ENCODE results near the gene ARHGAP24. TPM values are rescaled to one million over a fixed set of nuclear protein-coding genes. Genes with fewer than 3 reads are reported as not detected.

The ARHGAP24 gene
- total and polyA plus RNA-seq, 2 of the 13 experiments (the other 11 are each of a cell fraction or from before 2014, with no cell fraction given): 0.07 to 0.55 TPM

DNA sequence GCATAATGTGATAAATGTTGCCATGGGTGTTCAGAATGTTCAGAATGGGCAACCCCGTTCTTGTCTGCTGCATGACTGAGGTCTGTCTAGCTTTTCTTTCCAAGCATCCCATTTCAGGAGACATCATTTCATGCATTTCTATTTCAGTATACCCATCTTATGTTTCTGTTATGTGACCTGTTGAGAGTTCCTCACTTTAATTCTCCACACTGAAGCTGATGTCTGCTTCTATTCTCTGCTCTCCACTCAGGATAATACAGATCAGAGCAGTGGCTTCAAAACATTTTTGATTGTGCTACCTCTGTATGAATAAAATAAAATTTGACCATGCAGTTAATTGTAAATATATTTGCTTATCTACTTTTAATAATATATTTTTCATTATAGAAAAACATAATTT lies 398.6 kb downstream of the ARHGAP24 start:
- ChIA-PET POLR2A (no interaction called here), CTCF (ENCODE audit: low intra/inter-chr PET ratio, low total read pairs) (no interaction called here)
- BruUV-seq (replicated peaks): no TSS peak
- no peak overlapping the region for H3K4me3 ChIP-seq (replicated peaks in 1 of 3; ENCODE audit: insufficient read depth in 1 of 3, low read depth in 2 of 3, low read length in 3 of 3)
- TF ChIP-seq JUN (CRISPR knock-in tag; IDR thresholded peaks at IDR 0.05): no peak
- TF ChIP-seq, protein P1, sequence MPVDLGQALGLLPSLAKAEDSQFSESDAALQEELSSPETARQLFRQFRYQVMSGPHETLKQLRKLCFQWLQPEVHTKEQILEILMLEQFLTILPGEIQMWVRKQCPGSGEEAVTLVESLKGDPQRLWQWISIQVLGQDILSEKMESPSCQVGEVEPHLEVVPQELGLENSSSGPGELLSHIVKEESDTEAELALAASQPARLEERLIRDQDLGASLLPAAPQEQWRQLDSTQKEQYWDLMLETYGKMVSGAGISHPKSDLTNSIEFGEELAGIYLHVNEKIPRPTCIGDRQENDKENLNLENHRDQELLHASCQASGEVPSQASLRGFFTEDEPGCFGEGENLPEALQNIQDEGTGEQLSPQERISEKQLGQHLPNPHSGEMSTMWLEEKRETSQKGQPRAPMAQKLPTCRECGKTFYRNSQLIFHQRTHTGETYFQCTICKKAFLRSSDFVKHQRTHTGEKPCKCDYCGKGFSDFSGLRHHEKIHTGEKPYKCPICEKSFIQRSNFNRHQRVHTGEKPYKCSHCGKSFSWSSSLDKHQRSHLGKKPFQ (CRISPR knock-in tag; IDR thresholded peaks at IDR 0.05; ENCODE audit: insufficient replicate concordance): no peak
- TF ChIP-seq, protein P2, sequence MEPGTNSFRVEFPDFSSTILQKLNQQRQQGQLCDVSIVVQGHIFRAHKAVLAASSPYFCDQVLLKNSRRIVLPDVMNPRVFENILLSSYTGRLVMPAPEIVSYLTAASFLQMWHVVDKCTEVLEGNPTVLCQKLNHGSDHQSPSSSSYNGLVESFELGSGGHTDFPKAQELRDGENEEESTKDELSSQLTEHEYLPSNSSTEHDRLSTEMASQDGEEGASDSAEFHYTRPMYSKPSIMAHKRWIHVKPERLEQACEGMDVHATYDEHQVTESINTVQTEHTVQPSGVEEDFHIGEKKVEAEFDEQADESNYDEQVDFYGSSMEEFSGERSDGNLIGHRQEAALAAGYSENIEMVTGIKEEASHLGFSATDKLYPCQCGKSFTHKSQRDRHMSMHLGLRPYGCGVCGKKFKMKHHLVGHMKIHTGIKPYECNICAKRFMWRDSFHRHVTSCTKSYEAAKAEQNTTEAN (CRISPR knock-in tag; conservative IDR thresholded peaks at IDR 0.05): no peak
- TF ChIP-seq ZNF563 (CRISPR knock-in tag; IDR thresholded peaks at IDR 0.05): no peak
- no peak for TF ChIP-seq SMARCC2 (IDR thresholded peaks at IDR 0.05)
- no peak for TF ChIP-seq ZNF747 (CRISPR knock-in tag; IDR thresholded peaks at IDR 0.05; ENCODE audit: borderline replicate concordance)
- no peak for TF ChIP-seq ZKSCAN1 (IDR thresholded peaks at IDR 0.05; ENCODE audit: low read length)
- TF ChIP-seq, protein P3, sequence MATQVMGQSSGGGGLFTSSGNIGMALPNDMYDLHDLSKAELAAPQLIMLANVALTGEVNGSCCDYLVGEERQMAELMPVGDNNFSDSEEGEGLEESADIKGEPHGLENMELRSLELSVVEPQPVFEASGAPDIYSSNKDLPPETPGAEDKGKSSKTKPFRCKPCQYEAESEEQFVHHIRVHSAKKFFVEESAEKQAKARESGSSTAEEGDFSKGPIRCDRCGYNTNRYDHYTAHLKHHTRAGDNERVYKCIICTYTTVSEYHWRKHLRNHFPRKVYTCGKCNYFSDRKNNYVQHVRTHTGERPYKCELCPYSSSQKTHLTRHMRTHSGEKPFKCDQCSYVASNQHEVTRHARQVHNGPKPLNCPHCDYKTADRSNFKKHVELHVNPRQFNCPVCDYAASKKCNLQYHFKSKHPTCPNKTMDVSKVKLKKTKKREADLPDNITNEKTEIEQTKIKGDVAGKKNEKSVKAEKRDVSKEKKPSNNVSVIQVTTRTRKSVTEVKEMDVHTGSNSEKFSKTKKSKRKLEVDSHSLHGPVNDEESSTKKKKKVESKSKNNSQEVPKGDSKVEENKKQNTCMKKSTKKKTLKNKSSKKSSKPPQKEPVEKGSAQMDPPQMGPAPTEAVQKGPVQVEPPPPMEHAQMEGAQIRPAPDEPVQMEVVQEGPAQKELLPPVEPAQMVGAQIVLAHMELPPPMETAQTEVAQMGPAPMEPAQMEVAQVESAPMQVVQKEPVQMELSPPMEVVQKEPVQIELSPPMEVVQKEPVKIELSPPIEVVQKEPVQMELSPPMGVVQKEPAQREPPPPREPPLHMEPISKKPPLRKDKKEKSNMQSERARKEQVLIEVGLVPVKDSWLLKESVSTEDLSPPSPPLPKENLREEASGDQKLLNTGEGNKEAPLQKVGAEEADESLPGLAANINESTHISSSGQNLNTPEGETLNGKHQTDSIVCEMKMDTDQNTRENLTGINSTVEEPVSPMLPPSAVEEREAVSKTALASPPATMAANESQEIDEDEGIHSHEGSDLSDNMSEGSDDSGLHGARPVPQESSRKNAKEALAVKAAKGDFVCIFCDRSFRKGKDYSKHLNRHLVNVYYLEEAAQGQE (IDR thresholded peaks at IDR 0.05; ENCODE audit: borderline replicate concordance in 1 of 2, low read depth in 1 of 2, low read length in 2 of 2): no peak
- no peak for TF ChIP-seq GFI1 (CRISPR knock-in tag; IDR thresholded peaks at IDR 0.05; ENCODE audit: borderline replicate concordance)
- no peak for TF ChIP-seq SMC3 (IDR thresholded peaks at IDR 0.05; ENCODE audit: low read length)
- no peak for TF ChIP-seq ZSCAN21 (CRISPR knock-in tag; IDR thresholded peaks at IDR 0.05; ENCODE audit: borderline replicate concordance)
- TF ChIP-seq, protein P4, sequence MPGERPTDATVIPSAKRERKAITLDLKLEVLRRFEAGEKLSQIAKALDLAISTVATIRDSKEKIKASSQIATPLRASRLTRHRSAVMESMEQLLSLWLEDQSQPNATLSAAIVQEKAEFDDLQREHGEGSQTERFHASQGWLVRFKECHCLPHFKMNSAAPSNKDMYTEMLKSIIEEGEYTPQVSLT (CRISPR knock-in tag; IDR thresholded peaks at IDR 0.05; ENCODE audit: borderline replicate concordance, low read depth): no peak
- TF ChIP-seq, protein P5, sequence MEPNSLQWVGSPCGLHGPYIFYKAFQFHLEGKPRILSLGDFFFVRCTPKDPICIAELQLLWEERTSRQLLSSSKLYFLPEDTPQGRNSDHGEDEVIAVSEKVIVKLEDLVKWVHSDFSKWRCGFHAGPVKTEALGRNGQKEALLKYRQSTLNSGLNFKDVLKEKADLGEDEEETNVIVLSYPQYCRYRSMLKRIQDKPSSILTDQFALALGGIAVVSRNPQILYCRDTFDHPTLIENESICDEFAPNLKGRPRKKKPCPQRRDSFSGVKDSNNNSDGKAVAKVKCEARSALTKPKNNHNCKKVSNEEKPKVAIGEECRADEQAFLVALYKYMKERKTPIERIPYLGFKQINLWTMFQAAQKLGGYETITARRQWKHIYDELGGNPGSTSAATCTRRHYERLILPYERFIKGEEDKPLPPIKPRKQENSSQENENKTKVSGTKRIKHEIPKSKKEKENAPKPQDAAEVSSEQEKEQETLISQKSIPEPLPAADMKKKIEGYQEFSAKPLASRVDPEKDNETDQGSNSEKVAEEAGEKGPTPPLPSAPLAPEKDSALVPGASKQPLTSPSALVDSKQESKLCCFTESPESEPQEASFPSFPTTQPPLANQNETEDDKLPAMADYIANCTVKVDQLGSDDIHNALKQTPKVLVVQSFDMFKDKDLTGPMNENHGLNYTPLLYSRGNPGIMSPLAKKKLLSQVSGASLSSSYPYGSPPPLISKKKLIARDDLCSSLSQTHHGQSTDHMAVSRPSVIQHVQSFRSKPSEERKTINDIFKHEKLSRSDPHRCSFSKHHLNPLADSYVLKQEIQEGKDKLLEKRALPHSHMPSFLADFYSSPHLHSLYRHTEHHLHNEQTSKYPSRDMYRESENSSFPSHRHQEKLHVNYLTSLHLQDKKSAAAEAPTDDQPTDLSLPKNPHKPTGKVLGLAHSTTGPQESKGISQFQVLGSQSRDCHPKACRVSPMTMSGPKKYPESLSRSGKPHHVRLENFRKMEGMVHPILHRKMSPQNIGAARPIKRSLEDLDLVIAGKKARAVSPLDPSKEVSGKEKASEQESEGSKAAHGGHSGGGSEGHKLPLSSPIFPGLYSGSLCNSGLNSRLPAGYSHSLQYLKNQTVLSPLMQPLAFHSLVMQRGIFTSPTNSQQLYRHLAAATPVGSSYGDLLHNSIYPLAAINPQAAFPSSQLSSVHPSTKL (CRISPR knock-in tag; IDR thresholded peaks at IDR 0.05): no peak
- H3K27me3 ChIP-seq (ENCODE audit: control insufficient read depth in 1 of 2, insufficient read depth in 2 of 2, low read length in 2 of 2): no peaks in the 10 kb centered on the region
- ATAC-seq (no peak), FAIRE-seq (no peak), DNase-seq (ENCODE audit: low spot score) (no peak)
- no peaks in the 10 kb centered on the region for H3K9me3 ChIP-seq (ENCODE audit: low read length)
- H3K9ac ChIP-seq (ENCODE audit: insufficient read depth, low read depth, low read length): no peak overlapping the region
- H3K79me2 ChIP-seq (ENCODE audit: insufficient read depth, low read length): no peaks in the 10 kb centered on the region
- H2AFZ ChIP-seq (ENCODE audit: low read length): no peak overlapping the region
- no peaks in the 10 kb centered on the region for H3K36me3 ChIP-seq (replicated peaks in 1 of 2; ENCODE audit: control insufficient read depth in 1 of 2, insufficient read depth in 2 of 2, low read length in 2 of 2)
- WGBS (ENCODE audit: low lambda C conversion rate): 69% methylated on average over 1 of the region's 1 CpG
- no peak overlapping the region for H3K27ac ChIP-seq (ENCODE audit: extremely low read length, insufficient read depth, low read length)
- in situ Hi-C loops (cut with HindIII; ENCODE audit: extremely low pct_ligation_motif_present, low pct_unique_long_range_greater_than_20kb): no loop called here
- H3K4me2 ChIP-seq (ENCODE audit: low read depth, low read length): no peak overlapping the region
- intact Hi-C loops (cut with micrococcal nuclease; ENCODE audit: unreplicated experiment): no loop called here
- H3K4me1 ChIP-seq (ENCODE audit: insufficient read depth, low read length): no peaks in the 10 kb centered on the region; the same call in 1 of the 2 replicates
- no peaks in the 10 kb centered on the region for H4K20me1 ChIP-seq (ENCODE audit: insufficient read depth, low read length)

Data from HepG2 (cell line).